ENCODE measurements around the gene TAF12. TPM values are rescaled to one million over a fixed set of nuclear protein-coding genes. Genes with fewer than 3 reads are reported as not detected.

Gene TAF12
- polyA plus RNA-seq, 1 of the 3 experiments (the other 2 are of a cell fraction) = 34.9 TPM

DNA sequence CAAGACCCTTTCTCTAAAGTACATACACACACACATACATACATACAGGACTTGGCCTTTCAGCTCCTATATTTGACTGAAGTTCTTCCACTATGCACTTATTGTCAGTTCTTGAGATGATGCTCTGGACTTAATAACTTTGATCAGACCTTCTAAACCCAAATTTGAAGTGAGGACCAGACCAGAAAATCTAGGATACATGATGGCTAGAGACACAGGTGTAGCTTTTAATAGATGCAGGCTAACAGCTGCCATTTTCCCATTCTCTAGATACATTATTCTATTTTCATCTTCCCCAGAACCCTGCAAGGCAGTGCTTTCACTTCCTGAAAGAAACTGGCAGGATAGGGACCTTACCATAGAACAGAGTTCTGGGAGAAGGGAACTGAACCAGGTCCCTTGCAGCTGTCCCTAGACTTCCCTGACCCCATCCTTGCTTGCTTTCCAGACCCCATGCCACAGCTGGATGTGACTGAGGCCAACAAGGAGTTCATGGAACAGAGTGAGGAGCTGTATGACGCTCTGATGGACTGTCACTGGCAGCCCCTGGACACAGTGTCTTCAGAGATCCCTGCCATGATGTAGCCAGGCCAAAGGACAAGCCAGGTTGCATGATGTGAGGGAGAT lies 65.7 kb downstream of the TAF12 start:
- Histone ChIP-seq H3K9ac (no peak overlapping the region), H3F3A (replicated peaks; ENCODE audit: insufficient read depth) (peaks cover 63% of the 10 kb centered on the region), H4K20me1 (ENCODE audit: insufficient read depth) (peaks cover 31% of the 10 kb centered on the region), H3K27ac (ENCODE audit: low read depth in 2 of 2, low read length in 1 of 2) (peak overlapping the region in 1 of 2 experiments; percentile 5; a peak in 1 of 4 replicates), H3K36me3 (replicated peaks in 1 of 2; ENCODE audit: control insufficient read depth in 1 of 2, insufficient read depth in 2 of 2, low read length in 1 of 2) (peaks cover 27 to 45% of the 10 kb centered on the region in 2 experiments), H3K4me3 (ENCODE audit: low read depth in 2 of 2, low read length in 1 of 2) (no peak overlapping the region), H3K79me2 (ENCODE audit: insufficient read depth) (peaks cover 30% of the 10 kb centered on the region), H2AFZ (ENCODE audit: low read depth) (no peak overlapping the region), H3K4me1 (ENCODE audit: control insufficient read depth in 1 of 2, insufficient read depth in 2 of 2, low read depth in 1 of 2, low read length in 1 of 2) (peaks cover 11 to 13% of the 10 kb centered on the region in 2 experiments; a peak in 3 of 4 replicates), H3K9me3 (no peaks in the 10 kb centered on the region), H3K9me2 (no peaks in the 10 kb centered on the region), H3K27me3 (ENCODE audit: insufficient read depth) (no peaks in the 10 kb centered on the region), H3K4me2 (no peak overlapping the region)
- DNase-seq = no peak
- ChIA-PET CTCF (interaction anchor here (0.8 to 1.4 kb wide), 4 partner anchors 26 to 168 kb away, joined by 3 to 5 read pairs (median 3); no protein-coding TSS in a partner anchor), POLR2A (interaction anchor here (0.7 to 1.7 kb wide), 2 partner anchors 8 to 268 kb away, joined by 3 to 6 read pairs; no protein-coding TSS in a partner anchor)
- 82% methylated on average over 1 of the region's 1 CpG for WGBS (ENCODE audit: low lambda C conversion rate)
- no peak for TF ChIP-seq EP300 (IDR thresholded peaks at IDR 0.05; ENCODE audit: borderline replicate concordance in 1 of 2, low read depth in 1 of 2, low read length in 1 of 2)
- TF ChIP-seq FOSL2 (IDR thresholded peaks at IDR 0.05; ENCODE audit: borderline replicate concordance, low read depth) = no peak
- no peak for TF ChIP-seq NRF1 (IDR thresholded peaks at IDR 0.05; ENCODE audit: low read depth, low read length)
- no peak for TF ChIP-seq FOXJ3 (CRISPR knock-in tag; IDR thresholded peaks at IDR 0.05)
- no peak for TF ChIP-seq RCOR1 (IDR thresholded peaks at IDR 0.05; ENCODE audit: low read length)
- TF ChIP-seq, protein P1, sequence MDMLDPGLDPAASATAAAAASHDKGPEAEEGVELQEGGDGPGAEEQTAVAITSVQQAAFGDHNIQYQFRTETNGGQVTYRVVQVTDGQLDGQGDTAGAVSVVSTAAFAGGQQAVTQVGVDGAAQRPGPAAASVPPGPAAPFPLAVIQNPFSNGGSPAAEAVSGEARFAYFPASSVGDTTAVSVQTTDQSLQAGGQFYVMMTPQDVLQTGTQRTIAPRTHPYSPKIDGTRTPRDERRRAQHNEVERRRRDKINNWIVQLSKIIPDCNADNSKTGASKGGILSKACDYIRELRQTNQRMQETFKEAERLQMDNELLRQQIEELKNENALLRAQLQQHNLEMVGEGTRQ (IDR thresholded peaks at IDR 0.05; ENCODE audit: borderline replicate concordance, low read depth, low read length) = no peak
- no peak for TF ChIP-seq TAF1 (IDR thresholded peaks at IDR 0.05; ENCODE audit: borderline replicate concordance, low read depth, low read length)
- peak; percentile 4; the same call in 1 of the 2 replicates for TF ChIP-seq JUND (IDR thresholded peaks at IDR 0.05)
- TF ChIP-seq, protein P2, sequence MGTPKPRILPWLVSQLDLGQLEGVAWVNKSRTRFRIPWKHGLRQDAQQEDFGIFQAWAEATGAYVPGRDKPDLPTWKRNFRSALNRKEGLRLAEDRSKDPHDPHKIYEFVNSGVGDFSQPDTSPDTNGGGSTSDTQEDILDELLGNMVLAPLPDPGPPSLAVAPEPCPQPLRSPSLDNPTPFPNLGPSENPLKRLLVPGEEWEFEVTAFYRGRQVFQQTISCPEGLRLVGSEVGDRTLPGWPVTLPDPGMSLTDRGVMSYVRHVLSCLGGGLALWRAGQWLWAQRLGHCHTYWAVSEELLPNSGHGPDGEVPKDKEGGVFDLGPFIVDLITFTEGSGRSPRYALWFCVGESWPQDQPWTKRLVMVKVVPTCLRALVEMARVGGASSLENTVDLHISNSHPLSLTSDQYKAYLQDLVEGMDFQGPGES (IDR thresholded peaks at IDR 0.05; ENCODE audit: low read depth, low read length) = no peak
- TF ChIP-seq, protein P3, sequence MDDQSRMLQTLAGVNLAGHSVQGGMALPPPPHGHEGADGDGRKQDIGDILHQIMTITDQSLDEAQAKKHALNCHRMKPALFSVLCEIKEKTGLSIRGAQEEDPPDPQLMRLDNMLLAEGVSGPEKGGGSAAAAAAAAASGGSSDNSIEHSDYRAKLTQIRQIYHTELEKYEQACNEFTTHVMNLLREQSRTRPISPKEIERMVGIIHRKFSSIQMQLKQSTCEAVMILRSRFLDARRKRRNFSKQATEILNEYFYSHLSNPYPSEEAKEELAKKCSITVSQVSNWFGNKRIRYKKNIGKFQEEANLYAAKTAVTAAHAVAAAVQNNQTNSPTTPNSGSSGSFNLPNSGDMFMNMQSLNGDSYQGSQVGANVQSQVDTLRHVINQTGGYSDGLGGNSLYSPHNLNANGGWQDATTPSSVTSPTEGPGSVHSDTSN (IDR thresholded peaks at IDR 0.05) = 0 out of 2 replicates have a peak, but pooled peaks have one; percentile 3
- TF ChIP-seq FOXM1 (IDR thresholded peaks at IDR 0.05; ENCODE audit: low read depth) = no peak
- TF ChIP-seq POLR2AphosphoS5 (IDR thresholded peaks at IDR 0.05; ENCODE audit: low read depth, low read length) = peak; percentile 38; the same call in 1 of the 2 replicates
- no peak for TF ChIP-seq CHD2 (IDR thresholded peaks at IDR 0.05; ENCODE audit: low read length, partially characterized antibody)
- no peak for TF ChIP-seq TCF12 (IDR thresholded peaks at IDR 0.05)
- no peak; the same call in 1 of the 2 replicates for TF ChIP-seq SIN3A (IDR thresholded peaks at IDR 0.05; ENCODE audit: borderline replicate concordance, low read depth, low read length)
- no peak for TF ChIP-seq TEAD4 (IDR thresholded peaks at IDR 0.05; ENCODE audit: borderline replicate concordance, insufficient read depth)
- TF ChIP-seq, protein P4, sequence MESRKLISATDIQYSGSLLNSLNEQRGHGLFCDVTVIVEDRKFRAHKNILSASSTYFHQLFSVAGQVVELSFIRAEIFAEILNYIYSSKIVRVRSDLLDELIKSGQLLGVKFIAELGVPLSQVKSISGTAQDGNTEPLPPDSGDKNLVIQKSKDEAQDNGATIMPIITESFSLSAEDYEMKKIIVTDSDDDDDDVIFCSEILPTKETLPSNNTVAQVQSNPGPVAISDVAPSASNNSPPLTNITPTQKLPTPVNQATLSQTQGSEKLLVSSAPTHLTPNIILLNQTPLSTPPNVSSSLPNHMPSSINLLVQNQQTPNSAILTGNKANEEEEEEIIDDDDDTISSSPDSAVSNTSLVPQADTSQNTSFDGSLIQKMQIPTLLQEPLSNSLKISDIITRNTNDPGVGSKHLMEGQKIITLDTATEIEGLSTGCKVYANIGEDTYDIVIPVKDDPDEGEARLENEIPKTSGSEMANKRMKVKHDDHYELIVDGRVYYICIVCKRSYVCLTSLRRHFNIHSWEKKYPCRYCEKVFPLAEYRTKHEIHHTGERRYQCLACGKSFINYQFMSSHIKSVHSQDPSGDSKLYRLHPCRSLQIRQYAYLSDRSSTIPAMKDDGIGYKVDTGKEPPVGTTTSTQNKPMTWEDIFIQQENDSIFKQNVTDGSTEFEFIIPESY (IDR thresholded peaks at IDR 0.05; ENCODE audit: borderline replicate concordance, low read depth) = no peak
- TF ChIP-seq MEF2A (IDR thresholded peaks at IDR 0.05; ENCODE audit: borderline replicate concordance, low read depth) = no peak
- no peak for TF ChIP-seq RFX5 (IDR thresholded peaks at IDR 0.05; ENCODE audit: low read length)
- no peak for TF ChIP-seq NFIC (IDR thresholded peaks at IDR 0.05; ENCODE audit: borderline replicate concordance)
- TF ChIP-seq SMC3 (IDR thresholded peaks at IDR 0.05; ENCODE audit: low read depth, low read length) = no peak
- TF ChIP-seq, protein P5, sequence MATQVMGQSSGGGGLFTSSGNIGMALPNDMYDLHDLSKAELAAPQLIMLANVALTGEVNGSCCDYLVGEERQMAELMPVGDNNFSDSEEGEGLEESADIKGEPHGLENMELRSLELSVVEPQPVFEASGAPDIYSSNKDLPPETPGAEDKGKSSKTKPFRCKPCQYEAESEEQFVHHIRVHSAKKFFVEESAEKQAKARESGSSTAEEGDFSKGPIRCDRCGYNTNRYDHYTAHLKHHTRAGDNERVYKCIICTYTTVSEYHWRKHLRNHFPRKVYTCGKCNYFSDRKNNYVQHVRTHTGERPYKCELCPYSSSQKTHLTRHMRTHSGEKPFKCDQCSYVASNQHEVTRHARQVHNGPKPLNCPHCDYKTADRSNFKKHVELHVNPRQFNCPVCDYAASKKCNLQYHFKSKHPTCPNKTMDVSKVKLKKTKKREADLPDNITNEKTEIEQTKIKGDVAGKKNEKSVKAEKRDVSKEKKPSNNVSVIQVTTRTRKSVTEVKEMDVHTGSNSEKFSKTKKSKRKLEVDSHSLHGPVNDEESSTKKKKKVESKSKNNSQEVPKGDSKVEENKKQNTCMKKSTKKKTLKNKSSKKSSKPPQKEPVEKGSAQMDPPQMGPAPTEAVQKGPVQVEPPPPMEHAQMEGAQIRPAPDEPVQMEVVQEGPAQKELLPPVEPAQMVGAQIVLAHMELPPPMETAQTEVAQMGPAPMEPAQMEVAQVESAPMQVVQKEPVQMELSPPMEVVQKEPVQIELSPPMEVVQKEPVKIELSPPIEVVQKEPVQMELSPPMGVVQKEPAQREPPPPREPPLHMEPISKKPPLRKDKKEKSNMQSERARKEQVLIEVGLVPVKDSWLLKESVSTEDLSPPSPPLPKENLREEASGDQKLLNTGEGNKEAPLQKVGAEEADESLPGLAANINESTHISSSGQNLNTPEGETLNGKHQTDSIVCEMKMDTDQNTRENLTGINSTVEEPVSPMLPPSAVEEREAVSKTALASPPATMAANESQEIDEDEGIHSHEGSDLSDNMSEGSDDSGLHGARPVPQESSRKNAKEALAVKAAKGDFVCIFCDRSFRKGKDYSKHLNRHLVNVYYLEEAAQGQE (IDR thresholded peaks at IDR 0.05; ENCODE audit: low read depth, low read length) = no peak
- TF ChIP-seq MXI1 (IDR thresholded peaks at IDR 0.05; ENCODE audit: low read depth, low read length) = no peak
- no peak for TF ChIP-seq EZH2phosphoT487 (IDR thresholded peaks at IDR 0.05; ENCODE audit: borderline replicate concordance, low read depth)
- no peak for TF ChIP-seq GABPA (IDR thresholded peaks at IDR 0.05; ENCODE audit: low read depth)

All from SK-N-SH (cell line).